ENCODE measurements around the gene COL9A1. TPM values are rescaled to one million over a fixed set of nuclear protein-coding genes. Genes with fewer than 3 reads are reported as not detected.

The COL9A1 gene
- total and polyA plus RNA-seq, 9 of the 15 experiments (the other 6 are each of a cell fraction or from before 2014, with no cell fraction given), result 0.01 to 0.13 (median 0.06) TPM; not detected in 1

DNA sequence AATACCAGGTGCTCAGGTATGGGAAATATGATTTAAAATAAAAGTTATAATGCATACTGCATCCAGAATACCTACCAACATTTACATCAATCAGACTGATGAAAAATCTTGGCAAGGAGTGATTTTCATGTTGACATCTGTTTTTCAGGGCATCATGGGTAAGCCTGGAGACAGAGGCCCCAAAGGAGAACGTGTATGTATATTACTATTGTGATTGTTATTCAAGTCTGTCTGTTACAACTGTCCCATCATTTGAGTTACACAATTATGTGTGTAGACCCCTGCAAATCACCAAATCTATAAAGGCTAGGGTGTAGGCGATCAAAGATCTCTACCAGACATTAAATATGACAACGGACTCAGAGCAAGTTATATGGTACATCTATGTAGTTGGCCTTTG is 118.2 kb downstream of the COL9A1 start:
- no TSS peak for BruUV-seq (replicated peaks)
- Histone ChIP-seq H4K20me1 (replicated peaks; ENCODE audit: control insufficient read depth, insufficient read depth, low read length) (no peaks in the 10 kb centered on the region), H3K9me3 (replicated peaks; ENCODE audit: control insufficient read depth, insufficient read depth, low read depth, low read length) (no peaks in the 10 kb centered on the region), H3K27ac (ENCODE audit: extremely low read depth, low read depth, low read length) (no peak overlapping the region), H3K4me1 (replicated peaks in 1 of 2; ENCODE audit: control insufficient read depth in 2 of 2, insufficient read depth in 2 of 2, low read length in 2 of 2) (no peaks in the 10 kb centered on the region), H2AFZ (ENCODE audit: low read depth, low read length) (no peak overlapping the region), H3K79me2 (ENCODE audit: control insufficient read depth, insufficient read depth, low read length) (no peaks in the 10 kb centered on the region), H3K4me3 (no peak overlapping the region), H3K4me2 (ENCODE audit: insufficient read depth, low read length) (no peak overlapping the region), H3K36me3 (ENCODE audit: control insufficient read depth, insufficient read depth, low read length) (no peaks in the 10 kb centered on the region), H3K9ac (ENCODE audit: insufficient read depth in 1 of 2, low read depth in 2 of 2, low read length in 2 of 2) (no peak overlapping the region), H3K9me1 (ENCODE audit: control insufficient read depth, insufficient read depth, low read length) (no peaks in the 10 kb centered on the region), H3K27me3 (ENCODE audit: control insufficient read depth in 2 of 2, insufficient read depth in 2 of 2, low read length in 2 of 2) (no peaks in the 10 kb centered on the region; a peak in 1 of 5 replicates)
- no peak for TF ChIP-seq L3MBTL2 (IDR thresholded peaks at IDR 0.05)
- TF ChIP-seq ESRRB (CRISPR knock-in tag; IDR thresholded peaks at IDR 0.05; ENCODE audit: borderline replicate concordance), result no peak
- no peak for TF ChIP-seq ZKSCAN8 (CRISPR knock-in tag; IDR thresholded peaks at IDR 0.05)
- TF ChIP-seq, protein P1, sequence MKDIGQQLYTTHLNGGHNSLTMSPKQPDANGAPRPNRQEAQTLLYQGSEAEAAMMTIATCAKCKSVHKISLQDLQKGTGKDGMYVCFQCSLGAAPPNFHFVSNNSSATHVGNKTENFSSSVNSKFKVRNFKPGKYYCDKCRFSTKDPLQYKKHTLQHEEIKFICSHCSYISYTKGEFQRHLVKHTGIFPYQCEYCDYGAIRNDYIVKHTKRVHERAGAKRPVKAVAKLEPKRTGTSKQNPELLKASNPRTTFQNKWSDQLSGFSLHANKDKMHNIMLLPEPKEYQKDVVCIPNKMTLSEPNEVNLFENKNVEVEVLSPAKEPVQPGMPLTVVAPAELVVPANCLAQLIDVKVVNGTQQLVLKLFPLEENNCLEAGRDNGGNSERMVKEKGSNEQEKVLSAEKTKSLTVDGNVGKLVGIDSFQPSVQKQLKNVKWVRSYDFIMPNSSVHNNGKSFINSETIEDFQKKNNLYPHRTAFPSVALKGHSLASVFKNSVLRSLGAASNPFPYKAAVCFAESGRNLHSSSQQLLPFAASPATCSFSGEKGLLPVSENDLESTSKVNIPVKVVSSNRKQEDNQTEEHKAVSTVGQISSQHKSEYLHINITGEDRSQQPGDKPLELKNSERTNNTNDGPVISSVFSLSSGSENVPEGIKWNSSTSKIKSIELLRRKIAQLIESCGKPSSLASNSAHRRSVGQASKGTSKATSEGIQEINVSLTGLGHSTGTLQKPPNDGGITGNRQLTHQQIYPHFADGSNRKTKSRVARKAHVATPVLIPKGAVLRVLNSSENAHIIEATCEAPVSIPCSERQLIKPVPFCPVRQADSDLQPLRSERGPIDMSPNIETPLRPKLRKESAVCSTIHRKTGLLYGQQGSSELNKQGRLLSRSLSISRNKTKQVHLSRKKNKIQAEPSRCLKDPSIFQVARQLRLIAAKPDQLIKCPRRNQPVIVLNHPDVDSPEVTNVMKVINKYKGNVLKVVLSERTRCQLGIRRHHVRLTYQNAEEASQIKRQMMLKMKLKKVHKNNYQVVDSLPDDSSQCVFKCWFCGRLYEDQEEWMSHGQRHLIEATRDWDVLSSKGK (CRISPR knock-in tag; IDR thresholded peaks at IDR 0.05), result no peak
- no peak for TF ChIP-seq CAMTA2 (CRISPR knock-in tag; conservative IDR thresholded peaks at IDR 0.05)
- TF ChIP-seq KDM4B (IDR thresholded peaks at IDR 0.05; ENCODE audit: borderline replicate concordance in 2 of 2, low read depth in 1 of 2), result no peak
- no peak for TF ChIP-seq TRIM28 (IDR thresholded peaks at IDR 0.05)
- TF ChIP-seq HNRNPLL (IDR thresholded peaks at IDR 0.05; ENCODE audit: low read depth, low read length, poor library complexity, severe bottlenecking), result no peak
- no peak for TF ChIP-seq SRSF1 (IDR thresholded peaks at IDR 0.05; ENCODE audit: low read depth, low read length)
- TF ChIP-seq, protein P2, sequence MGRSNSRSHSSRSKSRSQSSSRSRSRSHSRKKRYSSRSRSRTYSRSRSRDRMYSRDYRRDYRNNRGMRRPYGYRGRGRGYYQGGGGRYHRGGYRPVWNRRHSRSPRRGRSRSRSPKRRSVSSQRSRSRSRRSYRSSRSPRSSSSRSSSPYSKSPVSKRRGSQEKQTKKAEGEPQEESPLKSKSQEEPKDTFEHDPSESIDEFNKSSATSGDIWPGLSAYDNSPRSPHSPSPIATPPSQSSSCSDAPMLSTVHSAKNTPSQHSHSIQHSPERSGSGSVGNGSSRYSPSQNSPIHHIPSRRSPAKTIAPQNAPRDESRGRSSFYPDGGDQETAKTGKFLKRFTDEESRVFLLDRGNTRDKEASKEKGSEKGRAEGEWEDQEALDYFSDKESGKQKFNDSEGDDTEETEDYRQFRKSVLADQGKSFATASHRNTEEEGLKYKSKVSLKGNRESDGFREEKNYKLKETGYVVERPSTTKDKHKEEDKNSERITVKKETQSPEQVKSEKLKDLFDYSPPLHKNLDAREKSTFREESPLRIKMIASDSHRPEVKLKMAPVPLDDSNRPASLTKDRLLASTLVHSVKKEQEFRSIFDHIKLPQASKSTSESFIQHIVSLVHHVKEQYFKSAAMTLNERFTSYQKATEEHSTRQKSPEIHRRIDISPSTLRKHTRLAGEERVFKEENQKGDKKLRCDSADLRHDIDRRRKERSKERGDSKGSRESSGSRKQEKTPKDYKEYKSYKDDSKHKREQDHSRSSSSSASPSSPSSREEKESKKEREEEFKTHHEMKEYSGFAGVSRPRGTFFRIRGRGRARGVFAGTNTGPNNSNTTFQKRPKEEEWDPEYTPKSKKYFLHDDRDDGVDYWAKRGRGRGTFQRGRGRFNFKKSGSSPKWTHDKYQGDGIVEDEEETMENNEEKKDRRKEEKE (IDR thresholded peaks at IDR 0.05; ENCODE audit: borderline replicate concordance in 1 of 2, control insufficient read depth in 1 of 2, low read depth in 2 of 2, low read length in 1 of 2), result no peak
- TF ChIP-seq DPF2 (IDR thresholded peaks at IDR 0.05), result no peak
- DNase-seq (ENCODE audit: extremely low read depth in 1 of 4, low spot score in 3 of 4), result no peak
- in situ Hi-C loops (cut with MboI), result no loop called here
- intact Hi-C loops (cut with micrococcal nuclease), result no loop called here
- no peak for FAIRE-seq
- WGBS (ENCODE audit: insufficient coverage, low coverage, missing lambda C conversion rate), result 5% methylated on average over 3 of the region's 3 CpGs
- POLR2A ChIA-PET, result no interaction called here
- CTCF ChIA-PET (ENCODE audit: low intra/inter-chr PET ratio), result no interaction called here
- no peak for ATAC-seq

Data from K562 (cell line).